Transverse colon (tissue), 4 donors: ENCODE measurements around the gene TFEB. TPM values are rescaled to one million over a fixed set of nuclear protein-coding genes. Genes with fewer than 3 reads are reported as not detected.
A peak's percentile ranks its signal among the peaks of the same experiment; 100 is the strongest.

Source experiments
- DNase-seq: peaks from one replicate; pipeline ENCODE4 v3.0.0-alpha.2; 2019
- H3K27ac ChIP-seq, 4 donors: fragments of 200-600 bp; sonication (generic); 2 replicates each; pipeline ENCODE4 v1.5.1; 2016 to 2018; ENCODE audit warnings: inconsistent platforms in 4 of 4
- H3K27me3 ChIP-seq: fragments of 200-600 bp; sonication (generic); 2 replicates; pipeline ENCODE4 v1.5.1; 2017; ENCODE audit warnings: inconsistent platforms
- H3K36me3 ChIP-seq, 4 donors: fragments of 200-600 bp; sonication (generic); 2 replicates each; pipeline ENCODE4 v1.5.1; 2017 to 2019; ENCODE audit warnings: inconsistent platforms in 4 of 4
- H3K4me1 ChIP-seq, 4 donors: fragments of 200-600 bp; sonication (generic); 2 replicates each; pipeline ENCODE4 v1.5.1; 2017 to 2020; ENCODE audit warnings: inconsistent platforms in 4 of 4
- H3K4me3 ChIP-seq, 4 donors: fragments of 200-600 bp; sonication (generic); 1 replicate in 1 of 4; 2 replicates in 3 of 4; pipeline versions ENCODE4 v1.5.1 to v1.6.1; 2017 to 2019; ENCODE audit warnings: inconsistent platforms in 4 of 4
- H3K9me3 ChIP-seq, 2 donors: fragments of 200-600 bp; sonication (generic); 2 replicates each; pipeline ENCODE4 v1.5.1; 2017 to 2019; ENCODE audit warnings: inconsistent platforms in 2 of 2
- EP300 ChIP-seq: sonication (generic); formaldehyde crosslinking; IDR thresholded peaks from one replicate; pipeline ENCODE4 v1.6.1; 2017; ENCODE audit warnings: antibody characterized with exemption, low read depth
- POLR2A ChIP-seq: fragments of 450-650 bp; IDR thresholded peaks from one replicate; pipeline ENCODE4 v1.6.1; 2016; ENCODE audit warnings: antibody characterized with exemption, mild to moderate bottlenecking, moderate library complexity
- POLR2AphosphoS5 ChIP-seq, 3 donors: sonication (generic); formaldehyde crosslinking; IDR thresholded peaks; one replicate each; pipeline ENCODE4 v1.6.1; 2016; ENCODE audit warnings: antibody characterized with exemption in 3 of 3
- WGBS, 2 donors: methylation state at CpG; one replicate each; pipeline ENCODE4 v1.1.5; 2018; ENCODE audit warnings: low coverage in 1 of 2; 5-methylcytosine and 5-hydroxymethylcytosine counted together
- in situ Hi-C, 4 donors: fragments of 200-750 bp; cut with MboI; loops; one replicate each; pipeline versions ENCODE4 v1.15.0 to v1.15.1; 2017; ENCODE audit warnings: low sequenced_read_pairs in 3 of 4, low pct_ligation_motif_present in 1 of 4, low pct_unique_long_range_greater_than_20kb in 1 of 4
- intact Hi-C: fragments of 100-400 bp; cut with DNase I; formaldehyde crosslinking; loops from one replicate; pipeline ENCODE4 v1.15.1; 2023; ENCODE audit warnings: low total_unique reads
- total RNA-seq, 4 donors: library from RNA; depleted of rRNA; stranded (reverse); fragments of >200 nt; gene quantifications; one replicate each; pipeline ENCODE4 v1.1.0, GENCODE V29; 2016
- TF ChIP-seq, protein P1 (sequence below), 5 experiments: fragments of 200-600 bp in 3 of 5; fragments of 450-650 bp in 2 of 5; sonication (generic) in 3 of 5; IDR thresholded peaks; 1 replicate in 2 of 5; 2 replicates in 3 of 5; pipeline ENCODE4 v1.5.1; 2016 to 2017; ENCODE audit warnings: antibody characterized with exemption in 5 of 5, inconsistent platforms in 3 of 5, mild to moderate bottlenecking in 2 of 5, moderate library complexity in 1 of 5

Gene TFEB
- total RNA-seq, 4 donors from 2014 or later: 30.4 to 47.1 (median 38.1) TPM

DNA sequence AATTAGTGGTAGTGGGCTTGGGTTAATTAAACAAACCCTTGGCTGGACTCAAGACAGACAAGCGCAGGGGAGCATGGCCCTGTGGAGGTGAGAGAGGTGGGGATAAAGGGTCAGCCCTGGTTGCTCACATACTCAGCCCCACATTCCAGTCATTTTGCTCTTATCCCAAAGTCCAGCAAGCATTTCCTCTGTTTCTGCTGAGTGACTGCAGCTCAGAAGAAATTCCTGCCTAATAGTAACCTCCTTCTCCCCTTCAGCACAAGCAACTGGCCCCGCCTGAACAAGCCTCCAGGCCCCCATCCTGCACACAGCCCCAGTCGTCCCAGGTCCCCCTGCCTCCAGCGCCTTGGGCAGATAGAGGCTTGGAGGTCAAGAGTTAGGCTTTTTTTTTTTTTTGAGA lies 3.6 kb upstream of the TFEB start:
- Histone ChIP-seq H3K9me3 (no peaks in the 10 kb centered on the region), H3K27me3 (no peaks in the 10 kb centered on the region), H3K27ac (no peak overlapping the region), H3K36me3 (no peaks in the 10 kb centered on the region), H3K4me3 (no peak overlapping the region), H3K4me1 (peaks cover 14 to 29% (median 24%) of the 10 kb centered on the region in 4 donors)
- DNase-seq: no peak
- intact Hi-C loops (no loop called here), in situ Hi-C loops (no loop called here)
- 82 to 100% methylated on average over 1 to 4 of the region's 4 CpGs for WGBS, 2 donors
- TF ChIP-seq POLR2A: no peak
- TF ChIP-seq POLR2AphosphoS5 (IDR thresholded peaks at IDR 0.05): no peak
- no peak for TF ChIP-seq EP300
- TF ChIP-seq, protein P1, sequence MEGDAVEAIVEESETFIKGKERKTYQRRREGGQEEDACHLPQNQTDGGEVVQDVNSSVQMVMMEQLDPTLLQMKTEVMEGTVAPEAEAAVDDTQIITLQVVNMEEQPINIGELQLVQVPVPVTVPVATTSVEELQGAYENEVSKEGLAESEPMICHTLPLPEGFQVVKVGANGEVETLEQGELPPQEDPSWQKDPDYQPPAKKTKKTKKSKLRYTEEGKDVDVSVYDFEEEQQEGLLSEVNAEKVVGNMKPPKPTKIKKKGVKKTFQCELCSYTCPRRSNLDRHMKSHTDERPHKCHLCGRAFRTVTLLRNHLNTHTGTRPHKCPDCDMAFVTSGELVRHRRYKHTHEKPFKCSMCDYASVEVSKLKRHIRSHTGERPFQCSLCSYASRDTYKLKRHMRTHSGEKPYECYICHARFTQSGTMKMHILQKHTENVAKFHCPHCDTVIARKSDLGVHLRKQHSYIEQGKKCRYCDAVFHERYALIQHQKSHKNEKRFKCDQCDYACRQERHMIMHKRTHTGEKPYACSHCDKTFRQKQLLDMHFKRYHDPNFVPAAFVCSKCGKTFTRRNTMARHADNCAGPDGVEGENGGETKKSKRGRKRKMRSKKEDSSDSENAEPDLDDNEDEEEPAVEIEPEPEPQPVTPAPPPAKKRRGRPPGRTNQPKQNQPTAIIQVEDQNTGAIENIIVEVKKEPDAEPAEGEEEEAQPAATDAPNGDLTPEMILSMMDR (IDR thresholded peaks at IDR 0.05): no peak

DNA sequence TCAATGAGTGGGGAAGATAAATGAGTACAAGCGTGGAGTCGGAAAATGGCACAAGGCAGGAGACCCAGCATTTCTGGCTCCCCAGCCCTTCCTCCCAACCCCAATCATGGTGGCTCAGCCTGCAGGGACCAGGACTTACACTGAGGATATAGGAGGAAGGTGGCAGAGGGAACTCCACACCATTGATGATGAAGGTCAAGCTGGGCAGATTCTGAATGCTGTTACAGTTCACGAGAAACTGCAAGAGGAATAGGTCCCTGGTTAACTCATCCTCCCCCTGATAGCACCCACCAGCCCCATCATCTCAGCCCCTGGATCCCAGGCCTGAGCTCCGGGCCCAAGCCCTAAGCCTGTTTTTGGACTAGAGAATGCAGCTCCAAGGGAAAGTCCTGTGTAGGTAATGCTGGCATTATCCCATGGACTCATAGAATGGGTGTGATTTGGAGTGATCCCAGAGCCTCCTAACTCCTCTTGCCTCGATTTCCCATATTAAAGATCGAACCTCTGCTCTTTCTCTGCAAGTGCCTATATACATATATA lies 2.3 kb upstream of the TFEB start:
- no peaks in the 10 kb centered on the region for H3K27me3 ChIP-seq
- in situ Hi-C loops: no loop called here
- no peaks in the 10 kb centered on the region for H3K9me3 ChIP-seq
- no peak overlapping the region for H3K4me3 ChIP-seq
- intact Hi-C loops: no loop called here
- H3K36me3 ChIP-seq: no peaks in the 10 kb centered on the region
- no peak for DNase-seq
- peaks cover 24 to 41% (median 37%) of the 10 kb centered on the region in 4 donors for H3K4me1 ChIP-seq
- 87 to 91% methylated on average over 5 to 6 of the region's 6 CpGs for WGBS, 2 donors
- no peak overlapping the region for H3K27ac ChIP-seq
- TF ChIP-seq EP300 (no peak), POLR2A (no peak), POLR2AphosphoS5 (IDR thresholded peaks at IDR 0.05) (no peak)
- TF ChIP-seq, protein P1 (IDR thresholded peaks at IDR 0.05): no peak

DNA sequence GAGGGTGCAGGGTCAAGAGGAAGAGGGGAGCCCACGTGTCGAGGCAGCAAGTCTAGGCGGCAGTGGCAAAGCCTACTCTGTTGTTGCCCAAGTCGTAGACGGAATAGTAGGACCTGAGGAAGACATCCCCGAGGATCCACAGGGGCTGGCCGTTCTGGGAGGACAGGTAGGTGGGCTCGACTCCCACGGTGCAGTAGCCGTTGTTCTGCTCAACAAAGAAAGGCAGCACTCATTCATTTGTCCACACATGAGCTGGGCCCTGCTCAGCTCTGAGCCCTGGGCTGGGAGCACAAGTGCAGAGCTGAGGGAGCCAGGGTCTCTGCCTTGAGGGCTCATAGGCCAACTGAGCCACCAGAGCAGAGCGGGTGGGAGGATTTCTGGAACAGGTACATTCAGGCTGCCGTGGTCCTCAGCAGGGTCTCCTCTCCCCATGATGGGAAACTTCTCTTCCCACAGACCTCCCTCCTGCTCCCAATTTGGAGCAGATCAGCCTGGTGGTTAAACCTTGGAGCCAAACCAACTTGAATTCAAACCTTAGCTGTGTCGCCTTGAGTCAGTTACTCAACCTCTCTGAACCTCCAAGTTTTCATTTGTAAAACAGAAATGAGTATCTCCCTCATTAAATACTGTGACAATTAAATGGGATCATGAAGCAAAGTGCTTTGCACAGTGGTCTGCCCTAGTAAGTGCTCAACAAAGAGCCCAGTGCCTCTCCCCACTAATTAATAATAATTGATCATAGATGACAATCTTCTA lies 1.6 kb upstream of the TFEB start:
- intact Hi-C loops: no loop called here
- WGBS, 2 donors: 90% methylated on average over 13 of the region's 13 CpGs; no CpG with 5 or more reads in 1 of the 2 donors
- DNase-seq: no peak

DNA sequence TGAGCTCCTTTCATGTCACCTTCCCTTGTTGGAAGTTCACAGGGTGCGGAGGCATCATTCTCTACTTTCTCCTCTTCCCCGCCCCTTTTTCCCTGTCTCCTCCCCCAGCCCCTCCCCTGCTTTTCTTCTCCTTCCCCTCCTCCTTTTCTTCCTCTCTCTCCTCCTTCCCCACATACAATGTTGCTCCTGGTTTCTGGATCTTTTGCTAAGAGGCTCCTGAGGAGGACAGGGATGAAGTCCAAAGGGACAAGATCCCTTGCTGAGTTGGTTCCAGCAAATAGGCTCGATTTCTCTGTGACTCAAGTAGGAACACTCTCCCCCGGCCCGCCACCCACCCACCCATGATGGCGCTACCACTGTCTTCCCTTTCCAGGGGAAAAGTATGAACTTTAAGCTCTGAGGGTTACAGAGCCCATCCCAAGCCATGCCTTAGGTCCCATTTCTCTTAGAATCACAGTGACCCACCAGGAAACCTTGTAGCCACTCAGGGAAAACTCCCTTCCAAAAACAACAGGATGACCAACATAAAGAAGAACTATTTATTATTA lies 852 bp upstream of the TFEB start:
- no peaks in the 10 kb centered on the region for H3K9me3 ChIP-seq
- no peak overlapping the region for H3K4me3 ChIP-seq
- H3K4me1 ChIP-seq: peaks cover 25 to 40% (median 32%) of the 10 kb centered on the region in 4 donors
- no peaks in the 10 kb centered on the region for H3K36me3 ChIP-seq
- in situ Hi-C loops (no loop called here), intact Hi-C loops (no loop called here)
- no peaks in the 10 kb centered on the region for H3K27me3 ChIP-seq
- peak overlapping the region in 2 of 4 donors; percentile 98 for H3K27ac ChIP-seq
- TF ChIP-seq, protein P1 (IDR thresholded peaks at IDR 0.05): no peak
- no peak for TF ChIP-seq EP300
- TF ChIP-seq POLR2A: no peak
- TF ChIP-seq POLR2AphosphoS5 (IDR thresholded peaks at IDR 0.05): no peak
- 48 to 72% methylated on average over 3 to 6 of the region's 6 CpGs for WGBS, 2 donors
- DNase-seq: no peak

More for the DNA sequence above, 1.6 kb upstream of the TFEB start:
- peaks cover 25 to 39% (median 36%) of the 10 kb centered on the region in 4 donors for H3K4me1 ChIP-seq
- in situ Hi-C loops: no loop called here
- TF ChIP-seq POLR2AphosphoS5 (IDR thresholded peaks at IDR 0.05) (no peak), POLR2A (no peak), EP300 (no peak)
- TF ChIP-seq, protein P1 (IDR thresholded peaks at IDR 0.05): no peak
- no peak overlapping the region for H3K4me3 ChIP-seq
- no peaks in the 10 kb centered on the region for H3K27me3 ChIP-seq
- H3K27ac ChIP-seq: no peak overlapping the region
- H3K36me3 ChIP-seq: no peaks in the 10 kb centered on the region
- no peaks in the 10 kb centered on the region for H3K9me3 ChIP-seq
